Measurements from ENCODE around the gene PALMD.

PALMD gene

DNA sequence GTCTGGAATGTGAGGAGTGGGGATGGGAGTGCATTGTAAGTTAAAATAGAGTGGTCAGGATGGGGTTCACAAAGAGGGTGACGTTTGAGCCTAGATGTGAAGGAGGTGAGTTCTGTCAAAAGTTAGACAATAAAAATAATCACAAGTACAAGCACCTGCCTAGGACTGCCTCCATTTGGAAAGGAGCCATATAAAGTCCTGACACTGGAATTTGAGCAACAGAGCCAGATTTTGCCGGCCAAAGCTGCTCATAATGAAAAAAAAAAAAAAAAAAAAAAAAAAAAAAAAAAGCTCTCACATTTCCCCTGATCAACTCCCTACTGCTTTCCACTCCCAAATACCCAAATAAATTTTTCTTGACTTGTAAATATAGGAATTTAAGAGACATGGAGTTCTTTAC lies 4.1 kb downstream of the PALMD start:
- Histone ChIP-seq H3K27ac (ENCODE audit: low read length) (no peak overlapping the region), H3K27me3 (ENCODE audit: control insufficient read depth, insufficient read depth, low read length) (peaks cover 4% of the 10 kb centered on the region), H3K9ac (ENCODE audit: low read length) (no peak overlapping the region), H3K4me1 (ENCODE audit: control insufficient read depth, low read depth, low read length) (peaks cover 40% of the 10 kb centered on the region), H3K9me3 (ENCODE audit: control insufficient read depth, low read depth, low read length) (no peaks in the 10 kb centered on the region), H3K36me3 (ENCODE audit: control insufficient read depth, low read depth, low read length) (no peaks in the 10 kb centered on the region), H3K4me3 (ENCODE audit: low read length) (no peak overlapping the region)

- peaks cover 33% of the 10 kb centered on the region for H3K4me1 ChIP-seq (ENCODE audit: control insufficient read depth, low read depth, low read length)
- peaks cover under 1% of the 10 kb centered on the region for H3K27me3 ChIP-seq (ENCODE audit: control insufficient read depth, insufficient read depth, low read length)
- no peak overlapping the region for H3K9ac ChIP-seq (ENCODE audit: low read length)
- no peaks in the 10 kb centered on the region for H3K36me3 ChIP-seq (ENCODE audit: control insufficient read depth, low read depth, low read length)
- H3K4me3 ChIP-seq (ENCODE audit: low read length) = no peak overlapping the region
- no peak overlapping the region for H3K27ac ChIP-seq (ENCODE audit: low read length)
- H3K9me3 ChIP-seq (ENCODE audit: control insufficient read depth, low read depth, low read length) = no peaks in the 10 kb centered on the region
Observed at GRCh38 chr1:99650773-99651437, 5.0 kb downstream of the PALMD start.

GRCh38 chr1:99652881-99653281 lies 7.0 kb downstream of the PALMD start:
- Histone ChIP-seq H3K4me1 (ENCODE audit: control insufficient read depth, low read depth, low read length) (peaks cover 18% of the 10 kb centered on the region), H3K9ac (ENCODE audit: low read length) (no peak overlapping the region), H3K27me3 (ENCODE audit: control insufficient read depth, insufficient read depth, low read length) (no peaks in the 10 kb centered on the region), H3K9me3 (ENCODE audit: control insufficient read depth, low read depth, low read length) (no peaks in the 10 kb centered on the region), H3K27ac (ENCODE audit: low read length) (no peak overlapping the region), H3K36me3 (ENCODE audit: control insufficient read depth, low read depth, low read length) (no peaks in the 10 kb centered on the region), H3K4me3 (ENCODE audit: low read length) (no peak overlapping the region)

GRCh38 chr1:99655376-99655775 lies 9.5 kb downstream of the PALMD start:
- H3K4me3 ChIP-seq (ENCODE audit: low read length) = no peak overlapping the region
- no peaks in the 10 kb centered on the region for H3K36me3 ChIP-seq (ENCODE audit: control insufficient read depth, low read depth, low read length)
- no peaks in the 10 kb centered on the region for H3K9me3 ChIP-seq (ENCODE audit: control insufficient read depth, low read depth, low read length)
- H3K27ac ChIP-seq (ENCODE audit: low read length) = no peak overlapping the region
- no peaks in the 10 kb centered on the region for H3K27me3 ChIP-seq (ENCODE audit: control insufficient read depth, insufficient read depth, low read length)
- H3K9ac ChIP-seq (ENCODE audit: low read length) = no peak overlapping the region
- H3K4me1 ChIP-seq (ENCODE audit: control insufficient read depth, low read depth, low read length) = peaks cover 8% of the 10 kb centered on the region

DNA sequence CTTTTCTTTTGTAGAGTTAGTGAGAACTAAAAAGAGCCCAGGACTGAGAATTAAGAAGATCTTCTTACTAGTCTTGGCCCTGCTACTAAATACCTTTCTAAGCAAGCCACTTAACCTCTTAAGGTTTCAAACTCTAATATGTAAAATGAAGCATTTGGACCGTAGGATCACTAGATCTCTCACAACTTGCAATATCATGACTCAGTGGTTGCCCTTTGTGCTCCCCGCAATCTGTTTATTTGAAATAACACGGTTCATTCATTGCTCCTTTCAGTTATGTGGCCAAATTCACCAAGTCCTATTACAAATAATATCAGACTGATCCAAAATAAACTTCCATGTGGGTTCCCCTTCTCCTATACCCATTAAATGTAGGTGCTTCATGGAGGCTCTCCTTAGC lies 10.8 kb downstream of the PALMD start:
- no peaks in the 10 kb centered on the region for H3K36me3 ChIP-seq (ENCODE audit: control insufficient read depth, low read depth, low read length)

GRCh38 chr1:99657213-99658030 lies 11.5 kb downstream of the PALMD start:
- no peaks in the 10 kb centered on the region for H3K9me3 ChIP-seq (ENCODE audit: control insufficient read depth, low read depth, low read length)
- H3K9ac ChIP-seq (ENCODE audit: low read length) = no peak overlapping the region
- no peak overlapping the region for H3K27ac ChIP-seq (ENCODE audit: low read length)

More for the DNA sequence above, 10.8 kb downstream of the PALMD start:
- Histone ChIP-seq H3K4me3 (ENCODE audit: low read length) (no peak overlapping the region), H3K4me1 (ENCODE audit: control insufficient read depth, low read depth, low read length) (no peaks in the 10 kb centered on the region), H3K9me3 (ENCODE audit: control insufficient read depth, low read depth, low read length) (no peaks in the 10 kb centered on the region), H3K27ac (ENCODE audit: low read length) (no peak overlapping the region), H3K27me3 (ENCODE audit: control insufficient read depth, insufficient read depth, low read length) (no peaks in the 10 kb centered on the region), H3K9ac (ENCODE audit: low read length) (no peak overlapping the region)

GRCh38 chr1:99658031-99658290 lies 12.0 kb downstream of the PALMD start:
- no peak overlapping the region for H3K4me3 ChIP-seq (ENCODE audit: low read length)
- H3K9me3 ChIP-seq (ENCODE audit: control insufficient read depth, low read depth, low read length) = no peaks in the 10 kb centered on the region
- H3K27ac ChIP-seq (ENCODE audit: low read length) = no peak overlapping the region
- H3K27me3 ChIP-seq (ENCODE audit: control insufficient read depth, insufficient read depth, low read length) = no peaks in the 10 kb centered on the region
- no peaks in the 10 kb centered on the region for H3K4me1 ChIP-seq (ENCODE audit: control insufficient read depth, low read depth, low read length)
- H3K36me3 ChIP-seq (ENCODE audit: control insufficient read depth, low read depth, low read length) = no peaks in the 10 kb centered on the region
- no peak overlapping the region for H3K9ac ChIP-seq (ENCODE audit: low read length)

More at GRCh38 chr1:99657213-99658030, 11.5 kb downstream of the PALMD start:
- no peaks in the 10 kb centered on the region for H3K4me1 ChIP-seq (ENCODE audit: control insufficient read depth, low read depth, low read length)
- H3K36me3 ChIP-seq (ENCODE audit: control insufficient read depth, low read depth, low read length) = no peaks in the 10 kb centered on the region
- no peak overlapping the region for H3K4me3 ChIP-seq (ENCODE audit: low read length)
- H3K27me3 ChIP-seq (ENCODE audit: control insufficient read depth, insufficient read depth, low read length) = no peaks in the 10 kb centered on the region

DNA sequence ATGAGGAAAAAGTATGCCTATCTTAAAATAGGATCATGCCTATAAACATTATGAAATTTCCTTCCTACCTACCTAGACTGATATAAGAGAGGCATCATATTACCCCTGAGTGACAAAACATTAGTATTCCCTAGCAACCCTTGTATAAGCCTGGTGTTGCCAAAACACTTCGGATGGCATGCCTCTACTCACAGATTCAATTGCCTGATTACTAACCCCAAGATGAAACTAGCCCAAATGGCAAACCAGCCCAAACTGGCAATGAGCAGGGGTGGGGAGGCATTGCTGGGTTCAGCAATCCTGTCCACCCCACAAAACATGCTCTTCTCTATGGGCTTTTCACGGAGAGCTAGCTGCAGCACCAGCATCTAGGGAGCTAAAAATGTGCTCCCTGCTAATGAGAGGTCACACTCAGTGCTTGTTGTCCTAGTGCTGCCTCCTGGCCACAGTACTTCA lies 13.9 kb downstream of the PALMD start:
- Histone ChIP-seq H3K4me3 (ENCODE audit: low read length) (no peak overlapping the region), H3K36me3 (ENCODE audit: control insufficient read depth, low read depth, low read length) (no peaks in the 10 kb centered on the region), H3K27me3 (ENCODE audit: control insufficient read depth, insufficient read depth, low read length) (no peaks in the 10 kb centered on the region), H3K27ac (ENCODE audit: low read length) (no peak overlapping the region), H3K9ac (ENCODE audit: low read length) (no peak overlapping the region), H3K9me3 (ENCODE audit: control insufficient read depth, low read depth, low read length) (no peaks in the 10 kb centered on the region), H3K4me1 (ENCODE audit: control insufficient read depth, low read depth, low read length) (no peaks in the 10 kb centered on the region)

DNA sequence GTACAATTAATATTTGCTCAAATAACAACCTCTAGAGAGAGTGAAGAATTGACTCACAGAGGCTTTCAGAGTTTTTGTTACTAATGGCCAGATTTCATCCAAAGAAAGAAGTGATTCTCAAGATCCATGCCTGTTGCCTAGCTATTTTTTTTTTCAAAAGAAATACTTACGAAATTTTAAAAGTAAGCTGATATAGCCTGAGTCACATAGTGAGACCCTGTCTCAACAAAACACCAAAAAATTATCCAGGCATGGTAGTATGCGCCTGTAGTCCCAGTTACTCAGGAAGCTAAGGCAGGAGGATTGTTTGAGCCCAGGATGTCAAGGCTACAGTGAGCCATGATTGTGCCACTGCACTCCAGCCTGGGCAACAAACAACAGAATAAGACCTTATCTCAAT lies 14.6 kb downstream of the PALMD start:
- Histone ChIP-seq H3K4me3 (ENCODE audit: low read length) (no peak overlapping the region), H3K27me3 (ENCODE audit: control insufficient read depth, insufficient read depth, low read length) (no peaks in the 10 kb centered on the region), H3K9me3 (ENCODE audit: control insufficient read depth, low read depth, low read length) (no peaks in the 10 kb centered on the region), H3K36me3 (ENCODE audit: control insufficient read depth, low read depth, low read length) (no peaks in the 10 kb centered on the region), H3K9ac (ENCODE audit: low read length) (no peak overlapping the region), H3K4me1 (ENCODE audit: control insufficient read depth, low read depth, low read length) (no peaks in the 10 kb centered on the region), H3K27ac (ENCODE audit: low read length) (no peak overlapping the region)

DNA sequence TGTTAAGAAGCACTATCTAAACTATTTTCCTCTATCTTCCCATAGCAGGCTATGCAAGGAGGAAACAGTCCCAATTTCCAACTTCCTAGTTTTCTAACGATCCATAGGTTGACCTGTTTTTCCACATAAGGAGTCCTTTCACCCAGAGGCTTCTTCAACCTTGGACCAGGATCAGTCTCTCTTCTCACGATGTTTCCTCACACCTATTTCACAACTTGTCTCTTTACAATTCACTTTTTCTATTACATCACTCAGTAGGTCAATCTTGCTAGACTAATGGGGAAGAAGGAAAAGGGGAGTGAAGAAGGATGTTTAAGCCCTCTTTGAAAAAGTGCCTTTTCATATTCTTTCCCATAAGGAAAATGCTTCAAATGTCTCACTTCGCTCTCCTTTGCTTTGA lies 15.9 kb downstream of the PALMD start:
- peaks cover 5% of the 10 kb centered on the region for H3K4me1 ChIP-seq (ENCODE audit: control insufficient read depth, low read depth, low read length)
- no peak overlapping the region for H3K9ac ChIP-seq (ENCODE audit: low read length)
- H3K27ac ChIP-seq (ENCODE audit: low read length) = no peak overlapping the region
- H3K9me3 ChIP-seq (ENCODE audit: control insufficient read depth, low read depth, low read length) = no peaks in the 10 kb centered on the region
- H3K27me3 ChIP-seq (ENCODE audit: control insufficient read depth, insufficient read depth, low read length) = no peaks in the 10 kb centered on the region
- H3K4me3 ChIP-seq (ENCODE audit: low read length) = no peak overlapping the region
- no peaks in the 10 kb centered on the region for H3K36me3 ChIP-seq (ENCODE audit: control insufficient read depth, low read depth, low read length)

GRCh38 chr1:99662539-99663080 lies 16.7 kb downstream of the PALMD start:
- Histone ChIP-seq H3K4me1 (ENCODE audit: control insufficient read depth, low read depth, low read length) (peaks cover 6% of the 10 kb centered on the region), H3K36me3 (ENCODE audit: control insufficient read depth, low read depth, low read length) (no peaks in the 10 kb centered on the region), H3K4me3 (ENCODE audit: low read length) (no peak overlapping the region), H3K27me3 (ENCODE audit: control insufficient read depth, insufficient read depth, low read length) (no peaks in the 10 kb centered on the region), H3K9ac (ENCODE audit: low read length) (no peak overlapping the region), H3K9me3 (ENCODE audit: control insufficient read depth, low read depth, low read length) (no peaks in the 10 kb centered on the region), H3K27ac (ENCODE audit: low read length) (no peak overlapping the region)

DNA sequence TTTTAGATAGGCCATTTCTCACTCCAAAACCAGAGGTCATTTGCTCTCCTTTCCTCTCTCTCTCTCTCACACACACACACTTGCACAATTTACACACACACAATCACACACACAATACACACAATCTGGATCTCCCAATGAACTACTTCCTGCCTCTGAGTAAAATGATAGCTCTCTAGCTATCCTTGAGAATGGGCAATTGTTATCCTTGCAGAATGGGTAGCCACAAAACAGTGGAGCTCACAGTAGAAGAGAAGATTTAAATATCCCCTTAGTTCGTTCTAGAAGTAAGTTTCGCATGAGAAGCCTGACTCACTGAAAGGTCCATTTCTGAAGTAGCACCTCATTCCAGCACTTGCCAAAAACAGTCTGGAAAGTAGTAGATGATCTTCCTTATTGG lies 17.6 kb downstream of the PALMD start:
- H3K4me3 ChIP-seq (ENCODE audit: low read length) = no peak overlapping the region
- no peaks in the 10 kb centered on the region for H3K9me3 ChIP-seq (ENCODE audit: control insufficient read depth, low read depth, low read length)
- no peak overlapping the region for H3K9ac ChIP-seq (ENCODE audit: low read length)
- H3K4me1 ChIP-seq (ENCODE audit: control insufficient read depth, low read depth, low read length) = peaks cover 6% of the 10 kb centered on the region
- H3K27ac ChIP-seq (ENCODE audit: low read length) = no peak overlapping the region
- no peaks in the 10 kb centered on the region for H3K36me3 ChIP-seq (ENCODE audit: control insufficient read depth, low read depth, low read length)
- no peaks in the 10 kb centered on the region for H3K27me3 ChIP-seq (ENCODE audit: control insufficient read depth, insufficient read depth, low read length)
